ENCODE measurements around the gene DSE.

GRCh38 chr6:116362276-116362675, 8.5 kb upstream of the DSE start:
- TF ChIP-seq CTCF (IDR thresholded peaks at IDR 0.05; ENCODE audit: insufficient read depth, low read length, poor library complexity, severe bottlenecking), result no peak
- TF ChIP-seq EZH2phosphoT487 (conservative IDR thresholded peaks at IDR 0.05; ENCODE audit: low read length), result no peak
